Caco-2 (cell line): ENCODE measurements around the gene ZNF429. TPM values are rescaled to one million over a fixed set of nuclear protein-coding genes. Genes with fewer than 3 reads are reported as not detected.

Experiments used
- BruUV-seq: library from RNA; stranded (reverse); fragments of 400-500 nt; replicated peaks from 2 replicates; lab custom pipeline; 2021; lab: Mats Ljungman, UMichigan
- CTCF ChIA-PET: fragments of 300-600 bp; sonication (Branson Sonifier 250); formaldehyde crosslinking; loops from one replicate; lab custom pipeline; 2022; ENCODE audit warnings: antibody characterized with exemption; lab: Charles Lee
- POLR2A ChIA-PET: fragments of 300-600 bp; sonication (Branson Sonifier 250); formaldehyde crosslinking; loops from one replicate; lab custom pipeline; 2022; ENCODE audit warnings: antibody characterized with exemption; lab: Charles Lee
- DNase-seq, 2 experiments: peaks; one replicate each; pipeline versions ENCODE4 v3.0.0 to v3.0.0-alpha.2; 2020 to 2022
- H3K27me3 ChIP-seq: replicated peaks from 2 replicates; pipeline ENCODE4 v1.6.0; 2011; ENCODE audit warnings: low read length; ENCODE audit not compliant: control insufficient read depth, insufficient read depth
- H3K36me3 ChIP-seq: 2 replicates; pipeline ENCODE4 v1.5.1; 2011; ENCODE audit warnings: low read length; ENCODE audit not compliant: control insufficient read depth, insufficient read depth
- H3K4me1 ChIP-seq: fragments of 250-450 bp; sonication (Bioruptor Pico); 2 replicates; pipeline ENCODE4 v1.5.1; 2020; ENCODE audit warnings: mild to moderate bottlenecking
- H3K4me3 ChIP-seq: 2 replicates; pipeline ENCODE4 v1.5.1; 2011; ENCODE audit warnings: low read depth, mild to moderate bottlenecking, control low read depth, low read length
- H3K9me3 ChIP-seq: fragments of 250-450 bp; sonication (Bioruptor Pico); 2 replicates; pipeline ENCODE4 v1.5.1; 2020; ENCODE audit warnings: mild to moderate bottlenecking, moderate library complexity
- H3K27ac Mint-ChIP-seq: one replicate; pipeline ENCODE4 v1.8.0; 2022; ENCODE audit warnings: mixed read lengths; ENCODE audit not compliant: unreplicated experiment
- H3K27me3 Mint-ChIP-seq: one replicate; pipeline ENCODE4 v1.8.0; 2022; ENCODE audit warnings: mixed read lengths; ENCODE audit not compliant: insufficient read depth, unreplicated experiment
- H3K36me3 Mint-ChIP-seq: one replicate; pipeline ENCODE4 v1.8.0; 2022; ENCODE audit warnings: mild to moderate bottlenecking, mixed read lengths; ENCODE audit not compliant: insufficient read depth, unreplicated experiment
- H3K4me1 Mint-ChIP-seq: one replicate; pipeline ENCODE4 v1.8.0; 2022; ENCODE audit warnings: low read depth, mixed read lengths; ENCODE audit not compliant: unreplicated experiment
- H3K4me3 Mint-ChIP-seq: one replicate; pipeline ENCODE4 v1.8.0; 2022; ENCODE audit warnings: mild to moderate bottlenecking, moderate library complexity, mixed read lengths; ENCODE audit not compliant: unreplicated experiment
- H3K9me3 Mint-ChIP-seq: one replicate; pipeline ENCODE4 v1.8.0; 2022; ENCODE audit warnings: mixed read lengths; ENCODE audit not compliant: unreplicated experiment
- CTCF ChIP-seq, 2 experiments: fragments of 200-600 bp in 1 of 2; IDR thresholded peaks; 1 replicate in 1 of 2; 2 replicates in 1 of 2; pipeline versions ENCODE4 v1.5.1 to v1.8.0; 2011 to 2022; ENCODE audit warnings: antibody characterized with exemption in 1 of 2, control low read depth in 1 of 2, inconsistent platforms in 1 of 2, low read depth in 1 of 2, low read length in 1 of 2, mild to moderate bottlenecking in 1 of 2, moderate library complexity in 1 of 2; ENCODE audit not compliant: insufficient read depth in 1 of 2, severe bottlenecking in 1 of 2, unreplicated experiment in 1 of 2
- intact Hi-C: fragments of 100-400 bp; cut with micrococcal nuclease; formaldehyde crosslinking; loops from one replicate; pipeline ENCODE4 v1.10.0; 2022; ENCODE audit not compliant: unreplicated experiment
- total RNA-seq: library from RNA; stranded (reverse); gene quantifications from 2 replicates; pipeline ENCODE4 v1.2.3, GENCODE V29; 2022

The ZNF429 gene
- total RNA-seq, 1 experiment from 2014 or later = 0.29 TPM

GRCh38 chr19:21487969-21488368 lies 17.4 kb upstream of the ZNF429 start:
- H3K36me3 Mint-ChIP-seq = no peaks in the 10 kb centered on the region
- intact Hi-C loops = no loop called here
- Histone ChIP-seq H3K36me3 (no peaks in the 10 kb centered on the region), H3K9me3 (no peaks in the 10 kb centered on the region), H3K4me3 (no peak overlapping the region), H3K4me1 (no peaks in the 10 kb centered on the region), H3K27me3 (no peaks in the 10 kb centered on the region)
- no peak overlapping the region for H3K27ac Mint-ChIP-seq
- ChIA-PET CTCF (no interaction called here), POLR2A (no interaction called here)
- H3K4me1 Mint-ChIP-seq = no peaks in the 10 kb centered on the region
- TF ChIP-seq CTCF (IDR thresholded peaks at IDR 0.05; ENCODE audit: insufficient read depth in 1 of 2, low read depth in 1 of 2, low read length in 1 of 2, severe bottlenecking in 1 of 2, unreplicated experiment in 1 of 2) = no peak
- H3K9me3 Mint-ChIP-seq = peaks cover 19% of the 10 kb centered on the region
- no peaks in the 10 kb centered on the region for H3K27me3 Mint-ChIP-seq
- no peak overlapping the region for H3K4me3 Mint-ChIP-seq
- no TSS peak for BruUV-seq
- DNase-seq = no peak

- Mint-ChIP-seq H3K9me3 (peaks cover 12% of the 10 kb centered on the region), H3K36me3 (no peaks in the 10 kb centered on the region), H3K4me1 (no peaks in the 10 kb centered on the region), H3K4me3 (no peak overlapping the region), H3K27ac (no peak overlapping the region), H3K27me3 (no peaks in the 10 kb centered on the region)
- intact Hi-C loops = no loop called here
- no peak for TF ChIP-seq CTCF (IDR thresholded peaks at IDR 0.05; ENCODE audit: insufficient read depth in 1 of 2, low read depth in 1 of 2, low read length in 1 of 2, severe bottlenecking in 1 of 2, unreplicated experiment in 1 of 2)
- CTCF ChIA-PET = no interaction called here
- no peak overlapping the region for H3K4me3 ChIP-seq
- no peaks in the 10 kb centered on the region for H3K9me3 ChIP-seq
- no peaks in the 10 kb centered on the region for H3K27me3 ChIP-seq
- POLR2A ChIA-PET = no interaction called here
- no peaks in the 10 kb centered on the region for H3K4me1 ChIP-seq
- no TSS peak for BruUV-seq
- no peak for DNase-seq
- no peaks in the 10 kb centered on the region for H3K36me3 ChIP-seq
Observed at GRCh38 chr19:21491146-21491545, 14.3 kb upstream of the ZNF429 start.

GRCh38 chr19:21492947-21493906 lies 12.2 kb upstream of the ZNF429 start:
- POLR2A ChIA-PET = no interaction called here
- H3K36me3 Mint-ChIP-seq = no peaks in the 10 kb centered on the region

More at GRCh38 chr19:21492947-21493906, 12.2 kb upstream of the ZNF429 start:
- DNase-seq = no peak
- no peaks in the 10 kb centered on the region for H3K4me1 ChIP-seq
- H3K4me3 ChIP-seq = no peak overlapping the region
- Mint-ChIP-seq H3K27ac (no peak overlapping the region), H3K4me3 (no peak overlapping the region), H3K9me3 (peaks cover 25% of the 10 kb centered on the region), H3K27me3 (no peaks in the 10 kb centered on the region), H3K4me1 (no peaks in the 10 kb centered on the region)
- no peaks in the 10 kb centered on the region for H3K9me3 ChIP-seq
- intact Hi-C loops = no loop called here
- CTCF ChIA-PET = no interaction called here
- no peaks in the 10 kb centered on the region for H3K27me3 ChIP-seq
- BruUV-seq = no TSS peak
- no peaks in the 10 kb centered on the region for H3K36me3 ChIP-seq
- no peak for TF ChIP-seq CTCF (IDR thresholded peaks at IDR 0.05; ENCODE audit: insufficient read depth in 1 of 2, low read depth in 1 of 2, low read length in 1 of 2, severe bottlenecking in 1 of 2, unreplicated experiment in 1 of 2)
